Gastrocnemius medialis (tissue), 4 donors: Measurements from ENCODE around the gene FADS3. TPM values are rescaled to one million over a fixed set of nuclear protein-coding genes. Genes with fewer than 3 reads are reported as not detected.

ENCODE experiments used
- ATAC-seq, 2 donors: fragments of 150-250 bp; one replicate each; pipeline ENCODE4 v1.9.1; 2016
- DNase-seq, 2 donors: peaks; one replicate each; pipeline ENCODE4 v3.0.0-alpha.2; 2019
- H3K27ac ChIP-seq, 4 donors: fragments of 200-600 bp; sonication (generic); 1 replicate in 1 of 4; 2 replicates in 3 of 4; pipeline ENCODE4 v1.5.1; 2016 to 2018; ENCODE audit warnings: mild to moderate bottlenecking in 2 of 4, moderate library complexity in 1 of 4
- H3K27me3 ChIP-seq, 3 donors: fragments of 200-600 bp; sonication (generic) in 2 of 3; 1 replicate in 1 of 3; 2 replicates in 2 of 3; pipeline versions ENCODE4 v1.5.1 to v1.6.0; 2016 to 2019; ENCODE audit warnings: mild to moderate bottlenecking in 1 of 3, moderate library complexity in 1 of 3
- H3K36me3 ChIP-seq, 2 donors: fragments of 200-600 bp; sonication (generic) in 1 of 2; one replicate each; pipeline ENCODE4 v1.5.1; 2017 to 2018
- H3K4me1 ChIP-seq, 2 donors: fragments of 200-600 bp; sonication (generic) in 1 of 2; one replicate each; pipeline ENCODE4 v1.5.1; 2016 to 2017; ENCODE audit warnings: mild to moderate bottlenecking in 2 of 2
- H3K4me3 ChIP-seq, 4 donors: fragments of 200-600 bp; sonication (generic) in 3 of 4; 1 replicate in 1 of 4; 2 replicates in 3 of 4; pipeline ENCODE4 v1.5.1; 2016 to 2019; ENCODE audit warnings: mild to moderate bottlenecking in 2 of 4
- H3K9me3 ChIP-seq, 3 donors: fragments of 200-600 bp; sonication (generic) in 2 of 3; 1 replicate in 1 of 3; 2 replicates in 2 of 3; pipeline ENCODE4 v1.5.1; 2016 to 2019
- POLR2A ChIP-seq, 2 donors: fragments of 450-650 bp; IDR thresholded peaks; one replicate each; pipeline ENCODE4 v1.6.1; 2017; ENCODE audit warnings: antibody characterized with exemption in 2 of 2, mild to moderate bottlenecking in 2 of 2, moderate library complexity in 2 of 2
- in situ Hi-C, 4 donors: fragments of 200-750 bp; cut with MboI; loops; one replicate each; pipeline versions ENCODE4 v1.15.0 to v1.8.0; 2017; ENCODE audit warnings: low sequenced_read_pairs in 4 of 4
- intact Hi-C: fragments of 100-400 bp; cut with DNase I; formaldehyde crosslinking; loops from one replicate; pipeline ENCODE4 v1.15.1; 2023; ENCODE audit warnings: low total_unique reads
- microRNA-seq, 2 donors: library from miRNA; unstranded; fragments of <30 nt; microRNA quantifications; one replicate each; pipeline ENCODE4, GENCODE V29; 2016; ENCODE audit warnings: borderline replicate concordance in 2 of 2
- total RNA-seq, 4 donors: library from RNA; depleted of rRNA; stranded (reverse); fragments of >200 nt; gene quantifications; one replicate each; pipeline versions ENCODE4 v1.1.0 to v1.2.3, GENCODE V29; 2016
- TF ChIP-seq, protein P1 (sequence below), 5 experiments: fragments of 450-650 bp in 3 of 5; fragments of 200-600 bp in 2 of 5; sonication (generic) in 2 of 5; IDR thresholded peaks in 4 of 5; conservative IDR thresholded peaks in 1 of 5; 1 replicate in 4 of 5; 2 replicates in 1 of 5; pipeline ENCODE4 v1.5.1; 2016 to 2019; ENCODE audit warnings: antibody characterized with exemption in 5 of 5, mild to moderate bottlenecking in 3 of 5, moderate library complexity in 3 of 5

Gene FADS3
- total RNA-seq, 4 donors from 2014 or later = 40.7 to 196 (median 89.0) TPM

DNA sequence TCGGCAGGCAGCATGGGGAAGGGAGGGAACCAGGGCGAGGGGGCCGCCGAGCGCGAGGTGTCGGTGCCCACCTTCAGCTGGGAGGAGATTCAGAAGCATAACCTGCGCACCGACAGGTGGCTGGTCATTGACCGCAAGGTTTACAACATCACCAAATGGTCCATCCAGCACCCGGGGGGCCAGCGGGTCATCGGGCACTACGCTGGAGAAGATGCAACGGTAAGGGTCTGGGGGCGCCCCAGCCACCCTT, 63.0 kb downstream of the FADS3 start:
- Histone ChIP-seq H3K4me1 (peaks cover 6 to 13% of the 10 kb centered on the region in 2 donors), H3K9me3 (no peaks in the 10 kb centered on the region), H3K27ac (peak overlapping the region; percentile 57 to 74 (median 69)), H3K4me3 (peak overlapping the region; percentile 41 to 63 (median 58)), H3K27me3 (peaks cover 21 to 39% (median 27%) of the 10 kb centered on the region in 3 donors), H3K36me3 (no peaks in the 10 kb centered on the region)
- ATAC-seq (no peak), DNase-seq (no peak)
- in situ Hi-C loops = no loop called here
- intact Hi-C loops = no loop called here
- TF ChIP-seq, protein P1, sequence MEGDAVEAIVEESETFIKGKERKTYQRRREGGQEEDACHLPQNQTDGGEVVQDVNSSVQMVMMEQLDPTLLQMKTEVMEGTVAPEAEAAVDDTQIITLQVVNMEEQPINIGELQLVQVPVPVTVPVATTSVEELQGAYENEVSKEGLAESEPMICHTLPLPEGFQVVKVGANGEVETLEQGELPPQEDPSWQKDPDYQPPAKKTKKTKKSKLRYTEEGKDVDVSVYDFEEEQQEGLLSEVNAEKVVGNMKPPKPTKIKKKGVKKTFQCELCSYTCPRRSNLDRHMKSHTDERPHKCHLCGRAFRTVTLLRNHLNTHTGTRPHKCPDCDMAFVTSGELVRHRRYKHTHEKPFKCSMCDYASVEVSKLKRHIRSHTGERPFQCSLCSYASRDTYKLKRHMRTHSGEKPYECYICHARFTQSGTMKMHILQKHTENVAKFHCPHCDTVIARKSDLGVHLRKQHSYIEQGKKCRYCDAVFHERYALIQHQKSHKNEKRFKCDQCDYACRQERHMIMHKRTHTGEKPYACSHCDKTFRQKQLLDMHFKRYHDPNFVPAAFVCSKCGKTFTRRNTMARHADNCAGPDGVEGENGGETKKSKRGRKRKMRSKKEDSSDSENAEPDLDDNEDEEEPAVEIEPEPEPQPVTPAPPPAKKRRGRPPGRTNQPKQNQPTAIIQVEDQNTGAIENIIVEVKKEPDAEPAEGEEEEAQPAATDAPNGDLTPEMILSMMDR (IDR thresholded peaks at IDR 0.05 in 4 of 5, conservative IDR thresholded peaks at IDR 0.05 in 1 of 5) = no peak
- no peak for TF ChIP-seq POLR2A (IDR thresholded peaks at IDR 0.05)

DNA sequence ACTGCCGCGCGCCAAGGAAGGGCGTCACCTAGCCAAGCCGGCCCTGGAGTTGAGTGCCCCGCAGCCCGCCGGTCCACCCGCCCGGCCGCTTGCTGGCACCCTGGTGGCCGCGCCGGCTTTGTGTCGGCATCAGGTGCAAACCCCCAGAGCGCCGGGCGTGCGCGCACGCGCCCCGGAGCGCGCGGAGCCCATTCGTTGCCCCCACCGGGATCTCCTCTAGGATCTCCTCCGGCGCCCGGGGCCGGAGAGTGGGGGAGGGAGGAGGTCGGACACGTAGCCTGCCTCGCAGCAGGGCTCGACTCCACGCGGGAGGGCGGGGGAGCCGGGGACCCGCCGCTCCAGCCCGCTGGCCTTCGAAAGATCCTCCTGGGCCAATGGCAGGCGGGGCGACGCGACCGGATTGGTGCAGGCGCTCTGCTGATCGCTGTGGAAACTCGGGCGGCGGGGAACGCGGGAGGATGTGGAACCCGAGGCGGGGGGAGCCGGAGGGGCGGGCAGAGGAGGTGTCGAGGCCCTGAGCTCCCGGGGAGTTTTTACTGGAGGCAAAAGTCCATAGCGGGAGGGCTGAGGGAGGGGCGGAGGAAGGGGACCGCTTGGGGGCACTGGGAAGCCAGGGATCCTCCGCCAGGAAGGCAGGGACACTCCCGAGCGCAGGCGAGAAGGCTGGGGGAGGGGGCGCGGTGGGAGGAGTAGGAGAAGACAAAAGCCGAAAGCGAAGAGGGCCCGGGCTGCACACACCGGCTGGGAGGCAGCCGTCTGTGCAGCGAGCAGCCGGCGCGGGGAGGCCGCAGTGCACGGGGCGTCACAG, 63.6 kb downstream of the FADS3 start, which contains the start of gene FADS2:
TSS of gene FADS2 (plus strand) at position 730 of the 808 bp plus-strand sequence. CDS start 91 bp downstream, outside the sequence.
- peak; percentile 64 to 66 for DNase-seq
- H3K36me3 ChIP-seq = no peaks in the 10 kb centered on the region
- TF ChIP-seq, protein P1 (IDR thresholded peaks at IDR 0.05 in 4 of 5, conservative IDR thresholded peaks at IDR 0.05 in 1 of 5) = no peak
- peak; percentile 17 to 18 for TF ChIP-seq POLR2A (IDR thresholded peaks at IDR 0.05)
- intact Hi-C loops = no loop called here
- no peaks in the 10 kb centered on the region for H3K9me3 ChIP-seq
- peaks cover 6 to 13% of the 10 kb centered on the region in 2 donors for H3K4me1 ChIP-seq
- peak; percentile 55 to 59 for ATAC-seq
- peak within 1 kb of the TSS; percentile 41 to 63 (median 58) for H3K4me3 ChIP-seq
- H3K27ac ChIP-seq = peak within 1 kb of the TSS; percentile 57 to 74 (median 69)
- in situ Hi-C loops = no loop called here
- peaks cover 21 to 39% (median 27%) of the 10 kb centered on the region in 3 donors for H3K27me3 ChIP-seq

DNA sequence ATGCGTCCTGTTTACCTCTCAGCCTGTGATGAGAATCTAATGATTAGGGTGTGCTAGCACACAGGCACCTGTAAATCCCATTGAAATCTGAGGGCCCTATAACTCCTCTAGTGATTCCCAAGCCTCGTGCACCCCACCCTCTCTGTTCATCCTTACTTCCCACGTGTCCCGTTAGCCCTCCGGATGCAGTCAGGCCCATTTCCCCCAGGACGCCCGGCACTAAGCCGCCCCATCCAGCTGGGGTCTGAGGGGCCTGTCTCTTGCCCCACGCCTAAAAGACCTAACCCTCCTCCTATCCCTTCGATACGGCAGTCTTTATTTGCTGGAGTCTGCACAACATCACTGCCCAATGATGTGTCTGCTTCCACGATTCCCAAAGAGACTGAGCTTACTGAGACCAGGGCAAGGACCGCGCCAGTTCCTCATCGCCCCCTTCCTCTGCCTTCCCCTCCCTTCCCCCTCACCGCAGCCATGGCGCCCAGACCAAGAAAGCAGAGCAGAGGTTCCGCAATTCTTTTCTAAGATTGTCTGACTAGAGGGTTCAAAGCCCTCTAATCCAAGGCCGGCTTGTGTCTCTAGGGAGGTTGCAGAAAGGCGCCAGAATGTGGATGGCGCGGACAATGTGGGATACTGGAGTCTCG, 64.3 kb downstream of the FADS3 start:
- ATAC-seq = no peak
- in situ Hi-C loops (no loop called here), intact Hi-C loops (no loop called here)
- Histone ChIP-seq H3K4me1 (peaks cover 6 to 13% of the 10 kb centered on the region in 2 donors), H3K27ac (peak overlapping the region; percentile 10 to 74 (median 69)), H3K36me3 (no peaks in the 10 kb centered on the region), H3K9me3 (no peaks in the 10 kb centered on the region), H3K27me3 (peaks cover 21 to 39% (median 27%) of the 10 kb centered on the region in 3 donors), H3K4me3 (peak overlapping the region; percentile 41 to 63 (median 58))
- TF ChIP-seq, protein P1 (IDR thresholded peaks at IDR 0.05 in 4 of 5, conservative IDR thresholded peaks at IDR 0.05 in 1 of 5) = no peak
- DNase-seq = no peak

Small RNAs within 50 kb of the gene (microRNA-seq; reads per million reads assigned to microRNA genes)
- 2.6 to 3.5 reads per million in 2 donors for gene MIR6746

Other genes with a start within 250 kb of the FADS3 start
- 1 to 10 TPM in 3 of 4 donors, under 1 TPM in 1; 0.58 to 5.5 (median 2.9) TPM for gene DAGLA, start 211.2 kb downstream of the FADS3 start, total RNA-seq
- gene MYRF, start 138.9 kb downstream of the FADS3 start, total RNA-seq = under 1 TPM in 1 of 4 donors, not detected in 3; 0.07 TPM
- 10 to 100 TPM; 36.5 to 51.8 (median 47.2) TPM for gene TMEM258, start 98.9 kb downstream of the FADS3 start, total RNA-seq
- gene FEN1, start 98.6 kb downstream of the FADS3 start, total RNA-seq = 10 to 100 TPM in 2 of 4 donors, 1 to 10 TPM in 2; 7.4 to 15.7 (median 9.5) TPM
- gene FADS1, start 74.5 kb downstream of the FADS3 start, total RNA-seq = 100 to 1,000 TPM in 1 of 4 donors, 10 to 100 TPM in 3; 25.4 to 209 (median 62.5) TPM
- 1 to 10 TPM; 1.5 to 6.4 (median 4.0) TPM for gene FADS2, start 63.2 kb downstream of the FADS3 start, total RNA-seq
- gene RAB3IL1, start 26.0 kb upstream of the FADS3 start, total RNA-seq = 1 to 10 TPM; 3.9 to 5.4 (median 4.9) TPM
- gene BEST1, start 58.8 kb upstream of the FADS3 start, total RNA-seq = 1 to 10 TPM in 1 of 4 donors, under 1 TPM in 2, not detected in 1; 0.93 to 1.7 (median 0.94) TPM
- 1,000 to 10,000 TPM; 1,340 to 3,366 (median 1,705) TPM for gene FTH1, start 76.1 kb upstream of the FADS3 start, total RNA-seq
- gene INCENP, start 232.5 kb upstream of the FADS3 start, total RNA-seq = 10 to 100 TPM in 2 of 4 donors, 1 to 10 TPM in 2; 6.3 to 18.7 (median 13.7) TPM